ENCODE data around the gene DACH1. TPM values are rescaled to one million over a fixed set of nuclear protein-coding genes. Genes with fewer than 3 reads are reported as not detected.

DACH1 gene
- total RNA-seq, 2 experiments from 2014 or later, result not detected

DNA sequence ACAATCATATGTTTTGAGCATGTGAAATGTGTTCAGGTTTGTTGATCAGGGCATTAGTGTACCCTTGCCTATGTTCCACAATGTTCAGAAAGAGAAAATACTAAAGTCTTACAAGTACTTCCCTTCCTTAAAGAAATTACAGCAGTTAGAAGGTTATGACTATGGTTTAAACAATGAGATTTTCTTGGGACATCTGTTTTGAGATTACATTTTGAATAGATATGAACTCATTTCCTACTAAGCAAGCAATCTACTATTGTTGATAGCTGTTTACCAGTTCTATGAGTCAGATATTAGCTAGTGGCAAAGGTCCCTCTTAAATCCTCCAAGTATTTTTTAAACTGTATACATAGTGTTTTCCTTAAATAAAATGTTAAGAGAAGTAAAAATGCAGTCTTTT lies 241.3 kb downstream of the DACH1 start:
- Histone ChIP-seq H3K4me2 (ENCODE audit: low read length) (no peak overlapping the region), H3K9me2 (ENCODE audit: insufficient read depth, low read length) (no peaks in the 10 kb centered on the region), H3K4me1 (ENCODE audit: insufficient read depth, low read length, poor library complexity, severe bottlenecking) (no peaks in the 10 kb centered on the region), H3K9me3 (ENCODE audit: low read length) (no peaks in the 10 kb centered on the region), H4K20me1 (ENCODE audit: insufficient read depth, low read length) (no peaks in the 10 kb centered on the region), H3K4me3 (ENCODE audit: low read depth, low read length, poor library complexity, severe bottlenecking) (no peak overlapping the region), H3K27ac (ENCODE audit: low read depth, low read length, poor library complexity, severe bottlenecking) (no peak overlapping the region), H3K79me2 (ENCODE audit: insufficient read depth, low read depth, low read length) (no peaks in the 10 kb centered on the region), H3K36me3 (ENCODE audit: insufficient read depth, low read length) (no peaks in the 10 kb centered on the region), H2AFZ (ENCODE audit: low read length) (no peak overlapping the region)
- POLR2A ChIA-PET, result interaction anchor here (1.1 kb wide), 1 partner anchor 705 kb away, joined by 3 read pairs; no protein-coding TSS in a partner anchor
- no peak for DNase-seq (ENCODE audit: low spot score)
- TF ChIP-seq CTCF (conservative IDR thresholded peaks at IDR 0.05; ENCODE audit: low read length), result no peak
- TF ChIP-seq EZH2phosphoT487 (IDR thresholded peaks at IDR 0.05; ENCODE audit: borderline replicate concordance, low read depth, low read length), result no peak
- BruUV-seq (replicated peaks), result no TSS peak
- intact Hi-C loops (cut with micrococcal nuclease; ENCODE audit: unreplicated experiment), result no loop called here
- CTCF ChIA-PET (ENCODE audit: unreplicated experiment), result no interaction called here

DNA sequence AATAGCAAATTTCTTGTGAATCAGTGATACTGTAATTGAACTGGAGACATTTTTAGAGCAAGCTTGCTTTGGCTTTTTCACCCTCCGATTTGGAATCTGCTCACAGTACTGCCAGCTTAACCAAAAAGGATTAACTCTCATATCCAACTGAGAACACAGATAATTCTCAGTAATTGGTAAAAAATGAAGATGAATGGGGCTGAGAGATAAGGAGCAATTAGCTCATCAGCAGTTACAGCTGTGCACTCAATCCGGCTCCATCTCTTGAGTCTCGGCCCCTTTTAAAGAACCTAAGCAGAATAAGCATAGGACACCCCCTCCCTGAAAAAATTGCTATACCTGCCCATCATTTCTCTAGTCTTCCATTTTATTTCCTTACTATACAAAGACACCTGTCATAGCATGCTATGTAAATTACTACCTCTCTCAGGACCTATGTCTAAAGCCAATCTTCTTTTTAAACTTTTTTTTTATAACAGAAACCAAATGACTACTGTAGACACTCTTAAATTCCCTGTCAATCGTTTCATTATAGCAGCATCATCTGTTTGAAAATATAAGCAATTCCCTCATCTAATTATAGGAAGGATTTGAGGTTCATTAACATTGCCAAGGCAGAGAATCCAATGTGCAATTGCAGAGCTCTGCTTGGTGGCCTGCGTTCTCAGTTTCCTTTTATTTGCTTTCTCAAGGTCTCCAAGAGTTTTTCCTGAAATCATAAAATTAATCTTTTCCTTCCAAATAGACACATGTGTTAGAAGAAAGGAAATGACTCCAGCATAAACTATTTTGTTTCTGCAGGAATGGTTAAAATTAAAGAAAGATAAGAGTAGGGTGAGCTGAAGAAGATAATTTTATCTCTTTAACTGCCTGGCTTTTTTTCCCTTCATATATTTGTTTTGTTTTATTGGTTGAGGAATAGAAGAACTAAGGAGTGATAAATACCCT lies 242.1 kb downstream of the DACH1 start:
- intact Hi-C loops (cut with micrococcal nuclease; ENCODE audit: unreplicated experiment), result no loop called here
- no peaks in the 10 kb centered on the region for H3K36me3 ChIP-seq (ENCODE audit: insufficient read depth, low read length)
- no peak overlapping the region for H3K4me3 ChIP-seq (ENCODE audit: low read depth, low read length, poor library complexity, severe bottlenecking)
- H3K27ac ChIP-seq (ENCODE audit: low read depth, low read length, poor library complexity, severe bottlenecking), result no peak overlapping the region
- H2AFZ ChIP-seq (ENCODE audit: low read length), result no peak overlapping the region
- no peaks in the 10 kb centered on the region for H3K9me3 ChIP-seq (ENCODE audit: low read length)
- ChIA-PET POLR2A (interaction anchor here (0.7 to 1.2 kb wide), 2 partner anchors 8 to 86 kb away, joined by 3 to 4 read pairs; no protein-coding TSS in a partner anchor), CTCF (ENCODE audit: unreplicated experiment) (no interaction called here)
- no peaks in the 10 kb centered on the region for H3K79me2 ChIP-seq (ENCODE audit: insufficient read depth, low read depth, low read length)
- BruUV-seq (replicated peaks), result no TSS peak
- no peaks in the 10 kb centered on the region for H3K4me1 ChIP-seq (ENCODE audit: insufficient read depth, low read length, poor library complexity, severe bottlenecking)
- DNase-seq (ENCODE audit: low spot score), result no peak
- H3K9me2 ChIP-seq (ENCODE audit: insufficient read depth, low read length), result no peaks in the 10 kb centered on the region
- TF ChIP-seq CTCF (conservative IDR thresholded peaks at IDR 0.05; ENCODE audit: low read length) (no peak), EZH2phosphoT487 (IDR thresholded peaks at IDR 0.05; ENCODE audit: borderline replicate concordance, low read depth, low read length) (no peak)
- no peaks in the 10 kb centered on the region for H4K20me1 ChIP-seq (ENCODE audit: insufficient read depth, low read length)
- H3K4me2 ChIP-seq (ENCODE audit: low read length), result no peak overlapping the region

Measured in OCI-LY7 (cell line).